Vagina (tissue), 2 donors: ENCODE data around the gene PGAM1. TPM values are rescaled to one million over a fixed set of nuclear protein-coding genes. Genes with fewer than 3 reads are reported as not detected.
"Not testable (repeated sequence)": the region's sequence is repeated elsewhere in the genome, so short reads cannot be mapped to it uniquely, and the experiment has no call there.

Source experiments
- DNase-seq, 2 donors: peaks; one replicate each; pipeline ENCODE4 v3.0.0-alpha.2; 2017; ENCODE audit errors: extremely low spot score in 2 of 2
- H3K27ac ChIP-seq: fragments of 200-600 bp; sonication (generic); one replicate; pipeline ENCODE4 v1.5.1; 2019
- H3K27me3 ChIP-seq: fragments of 200-600 bp; sonication (generic); one replicate; pipeline ENCODE4 v1.5.1; 2019
- H3K36me3 ChIP-seq, 2 donors: fragments of 200-600 bp; sonication (generic); one replicate each; pipeline ENCODE4 v1.5.1; 2017 to 2019
- H3K4me1 ChIP-seq: fragments of 200-600 bp; sonication (generic); one replicate; pipeline ENCODE4 v1.5.1; 2019
- H3K4me3 ChIP-seq, 2 donors: fragments of 200-600 bp; sonication (generic); 1 replicate in 1 of 2; 2 replicates in 1 of 2; pipeline ENCODE4 v1.5.1; 2016 to 2019
- H3K9me3 ChIP-seq: fragments of 200-600 bp; sonication (generic); one replicate; pipeline ENCODE4 v1.5.1; 2019
- POLR2A ChIP-seq, 2 donors: fragments of 450-650 bp; IDR thresholded peaks; one replicate each; pipeline ENCODE4 v1.6.1; 2017; ENCODE audit warnings: antibody characterized with exemption in 2 of 2, mild to moderate bottlenecking in 2 of 2, moderate library complexity in 2 of 2
- POLR2AphosphoS5 ChIP-seq, 2 donors: sonication (generic); formaldehyde crosslinking; IDR thresholded peaks; one replicate each; pipeline ENCODE4 v1.9.0; 2017; ENCODE audit warnings: antibody characterized with exemption in 2 of 2, mild to moderate bottlenecking in 2 of 2, low read depth in 1 of 2; ENCODE audit not compliant: insufficient read depth in 1 of 2
- intact Hi-C: fragments of 100-400 bp; cut with DNase I; formaldehyde crosslinking; loops from one replicate; pipeline ENCODE4 v1.15.1; 2023
- total RNA-seq: library from RNA; depleted of rRNA; stranded (reverse); fragments of >200 nt; gene quantifications from one replicate; pipeline ENCODE4 v1.2.3, GENCODE V29; 2016
- TF ChIP-seq, protein P1 (sequence below), 3 experiments: fragments of 450-650 bp in 2 of 3; fragments of 200-600 bp in 1 of 3; sonication (generic) in 1 of 3; IDR thresholded peaks; one replicate each; pipeline ENCODE4 v1.5.1; 2017 to 2019; ENCODE audit warnings: antibody characterized with exemption in 3 of 3, mild to moderate bottlenecking in 2 of 3, moderate library complexity in 2 of 3

PGAM1 gene
- total RNA-seq, 1 donor from 2014 or later: 224 TPM

GRCh38 chr10:97416565-97416964 lies 9.4 kb upstream of the PGAM1 start:
- intact Hi-C loops: no loop called here

DNA sequence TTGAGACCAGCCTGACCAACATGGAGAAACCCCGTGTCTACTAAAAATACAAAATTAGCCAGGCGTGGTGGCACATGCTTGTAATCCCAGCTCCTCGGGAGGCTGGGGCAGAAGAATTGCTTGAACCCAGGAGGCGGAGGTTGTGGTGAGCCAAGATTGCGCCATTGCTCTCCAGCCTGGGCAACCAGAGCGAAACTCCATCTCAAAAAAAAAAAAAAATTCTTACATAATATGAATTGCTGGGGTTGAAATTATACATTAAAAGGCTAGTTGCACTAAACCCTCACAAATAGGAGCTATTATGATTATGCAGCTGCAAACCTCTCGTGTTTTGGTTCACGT lies 2.3 kb upstream of the PGAM1 start:
- H3K27ac ChIP-seq, H3K4me3 ChIP-seq, H3K27me3 ChIP-seq, intact Hi-C loops, H3K9me3 ChIP-seq, H3K36me3 ChIP-seq, DNase-seq: not testable (repeated sequence)
- peaks cover 28% of the 10 kb centered on the region for H3K4me1 ChIP-seq

More at GRCh38 chr10:97416565-97416964, 9.4 kb upstream of the PGAM1 start:
- Histone ChIP-seq H3K27me3 (no peaks in the 10 kb centered on the region), H3K9me3 (no peaks in the 10 kb centered on the region), H3K27ac (no peak overlapping the region), H3K36me3 (no peaks in the 10 kb centered on the region), H3K4me1 (peaks cover 18% of the 10 kb centered on the region), H3K4me3 (no peak overlapping the region)
- TF ChIP-seq POLR2AphosphoS5 (IDR thresholded peaks at IDR 0.05; ENCODE audit: insufficient read depth in 1 of 2, low read depth in 1 of 2): no peak
- no peak for TF ChIP-seq POLR2A (IDR thresholded peaks at IDR 0.05)
- TF ChIP-seq, protein P1, sequence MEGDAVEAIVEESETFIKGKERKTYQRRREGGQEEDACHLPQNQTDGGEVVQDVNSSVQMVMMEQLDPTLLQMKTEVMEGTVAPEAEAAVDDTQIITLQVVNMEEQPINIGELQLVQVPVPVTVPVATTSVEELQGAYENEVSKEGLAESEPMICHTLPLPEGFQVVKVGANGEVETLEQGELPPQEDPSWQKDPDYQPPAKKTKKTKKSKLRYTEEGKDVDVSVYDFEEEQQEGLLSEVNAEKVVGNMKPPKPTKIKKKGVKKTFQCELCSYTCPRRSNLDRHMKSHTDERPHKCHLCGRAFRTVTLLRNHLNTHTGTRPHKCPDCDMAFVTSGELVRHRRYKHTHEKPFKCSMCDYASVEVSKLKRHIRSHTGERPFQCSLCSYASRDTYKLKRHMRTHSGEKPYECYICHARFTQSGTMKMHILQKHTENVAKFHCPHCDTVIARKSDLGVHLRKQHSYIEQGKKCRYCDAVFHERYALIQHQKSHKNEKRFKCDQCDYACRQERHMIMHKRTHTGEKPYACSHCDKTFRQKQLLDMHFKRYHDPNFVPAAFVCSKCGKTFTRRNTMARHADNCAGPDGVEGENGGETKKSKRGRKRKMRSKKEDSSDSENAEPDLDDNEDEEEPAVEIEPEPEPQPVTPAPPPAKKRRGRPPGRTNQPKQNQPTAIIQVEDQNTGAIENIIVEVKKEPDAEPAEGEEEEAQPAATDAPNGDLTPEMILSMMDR (IDR thresholded peaks at IDR 0.05): no peak
- no peak for DNase-seq

DNA sequence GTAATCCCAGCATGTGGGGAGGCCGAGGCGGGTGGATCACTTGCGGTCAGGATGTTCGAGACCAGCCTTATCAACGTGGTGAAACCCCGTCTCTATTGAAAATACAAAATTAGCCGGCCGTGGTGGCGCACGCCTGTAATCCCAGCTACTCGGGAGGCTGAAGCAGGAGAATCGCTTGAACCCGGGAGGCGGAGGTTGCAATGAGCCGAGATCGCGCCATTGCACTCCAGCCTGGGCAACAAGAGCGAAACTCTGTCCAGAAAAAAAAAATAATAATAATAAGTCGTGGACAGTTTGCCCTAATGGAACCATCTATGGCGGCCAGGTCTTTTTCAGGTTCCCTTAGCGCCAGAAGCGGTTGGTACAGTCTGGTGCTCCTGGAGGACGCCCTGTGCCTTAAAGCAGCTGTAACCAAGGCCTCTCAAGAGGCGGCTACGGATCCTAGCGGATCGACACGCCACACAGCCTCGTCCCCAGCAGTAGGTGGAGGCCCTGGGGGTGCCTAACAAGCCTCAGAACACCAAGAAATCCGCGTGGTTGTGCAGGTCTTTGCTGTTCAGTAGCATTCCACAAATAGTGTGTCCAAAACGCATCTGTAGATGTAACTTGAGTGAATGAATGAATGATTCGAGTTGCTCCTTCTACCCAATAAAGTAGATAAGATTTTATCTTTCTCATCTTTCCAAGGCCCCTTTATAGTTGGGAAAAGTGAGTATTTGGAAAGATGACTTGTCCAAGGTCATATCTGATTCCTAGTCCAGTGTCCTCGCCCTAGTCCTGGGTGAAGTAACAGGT lies 982 bp downstream of the PGAM1 start:
- TF ChIP-seq, protein P1 (IDR thresholded peaks at IDR 0.05): no peak
- TF ChIP-seq POLR2AphosphoS5 (IDR thresholded peaks at IDR 0.05; ENCODE audit: insufficient read depth in 1 of 2, low read depth in 1 of 2): no peak
- no peak for TF ChIP-seq POLR2A (IDR thresholded peaks at IDR 0.05)
- Histone ChIP-seq H3K4me1 (peaks cover 34% of the 10 kb centered on the region), H3K4me3 (peak overlapping the region; percentile 64 to 72), H3K9me3 (no peaks in the 10 kb centered on the region), H3K27me3 (no peaks in the 10 kb centered on the region), H3K36me3 (peaks cover 0 to 19% of the 10 kb centered on the region in 2 donors), H3K27ac (peak overlapping the region; percentile 83)
- no peak for DNase-seq
- intact Hi-C loops: no loop called here

GRCh38 chr10:97427571-97428179 lies 1.7 kb downstream of the PGAM1 start:
- intact Hi-C loops: no loop called here
- peak overlapping the region; percentile 83 for H3K27ac ChIP-seq
- no peak for DNase-seq
- peaks cover 0 to 23% of the 10 kb centered on the region in 2 donors for H3K36me3 ChIP-seq
- TF ChIP-seq, protein P1 (IDR thresholded peaks at IDR 0.05): no peak
- no peak for TF ChIP-seq POLR2AphosphoS5 (IDR thresholded peaks at IDR 0.05; ENCODE audit: insufficient read depth in 1 of 2, low read depth in 1 of 2)
- no peak for TF ChIP-seq POLR2A (IDR thresholded peaks at IDR 0.05)
- peaks cover 34% of the 10 kb centered on the region for H3K4me1 ChIP-seq
- H3K9me3 ChIP-seq: no peaks in the 10 kb centered on the region
- H3K27me3 ChIP-seq: no peaks in the 10 kb centered on the region
- peak overlapping the region; percentile 64 to 72 for H3K4me3 ChIP-seq

GRCh38 chr10:97428572-97428981 lies 2.6 kb downstream of the PGAM1 start:
- no peak for DNase-seq
- Histone ChIP-seq H3K9me3 (no peaks in the 10 kb centered on the region), H3K27me3 (no peaks in the 10 kb centered on the region), H3K36me3 (peaks cover 0 to 23% of the 10 kb centered on the region in 2 donors), H3K4me1 (peaks cover 34% of the 10 kb centered on the region), H3K4me3 (no peak overlapping the region), H3K27ac (peak overlapping the region; percentile 5)
- TF ChIP-seq POLR2A (IDR thresholded peaks at IDR 0.05) (no peak), POLR2AphosphoS5 (IDR thresholded peaks at IDR 0.05; ENCODE audit: insufficient read depth in 1 of 2, low read depth in 1 of 2) (no peak)
- TF ChIP-seq, protein P1 (IDR thresholded peaks at IDR 0.05): no peak
- intact Hi-C loops: no loop called here
